Measurements from ENCODE around the gene FLT3.
"Not testable (repeated sequence)": the region's sequence is repeated elsewhere in the genome, so short reads cannot be mapped to it uniquely, and the experiment has no call there.

The FLT3 gene

DNA sequence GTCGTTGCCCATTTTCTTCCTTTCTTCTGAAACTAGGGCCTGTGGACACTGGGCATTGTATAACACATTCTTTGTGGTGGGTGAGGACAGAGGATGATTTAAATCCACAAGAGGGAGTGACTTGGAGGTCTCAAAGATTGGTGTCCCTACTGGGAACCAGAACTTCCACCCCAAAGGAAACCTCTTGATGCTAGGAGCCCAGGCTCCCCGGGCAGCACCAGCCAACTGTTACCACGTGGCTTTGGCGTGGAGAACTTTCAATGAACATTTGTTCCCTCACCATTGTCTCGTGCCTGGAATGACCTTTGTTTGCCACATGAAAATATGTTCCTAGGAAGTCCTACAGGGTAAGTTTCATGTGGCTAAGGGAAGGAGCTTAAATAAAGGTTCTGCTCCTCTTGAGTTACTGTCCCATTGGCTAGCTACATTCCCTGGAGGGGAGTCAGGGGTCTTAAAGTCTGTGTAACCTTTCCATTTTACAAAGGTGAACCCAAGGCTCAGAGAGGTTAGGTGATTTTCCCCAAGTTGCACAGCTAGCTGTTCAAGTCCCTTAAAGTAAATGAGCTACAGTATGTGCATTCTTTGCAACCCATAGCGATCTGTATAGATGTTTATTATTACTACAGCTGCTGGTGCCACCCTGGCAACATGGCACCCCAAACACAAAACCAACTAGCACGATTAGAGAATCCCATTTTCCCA lies 126.3 kb downstream of the FLT3 start:
- DNase-seq (ENCODE audit: low spot score): no peak

DNA sequence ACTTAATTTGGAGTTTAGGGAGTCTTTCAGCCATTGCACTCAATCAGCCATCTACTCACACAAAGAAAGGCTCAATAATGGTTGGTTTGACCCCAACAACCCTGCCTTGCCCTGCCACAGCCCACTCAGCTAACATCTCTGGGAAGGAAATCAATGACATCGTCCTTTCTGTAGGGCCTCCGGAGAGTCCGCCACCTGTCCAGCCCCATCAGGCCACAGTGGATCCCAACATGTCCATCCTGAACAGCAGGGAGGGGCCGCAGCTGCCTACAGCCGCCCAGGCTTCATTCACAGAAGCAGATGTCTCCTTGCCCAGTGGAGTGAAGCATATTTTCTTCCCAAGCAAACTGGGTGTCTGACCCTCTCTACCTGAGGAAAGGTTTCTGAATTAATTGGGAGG lies 127.1 kb downstream of the FLT3 start:
- no peak for DNase-seq (ENCODE audit: low spot score)

DNA sequence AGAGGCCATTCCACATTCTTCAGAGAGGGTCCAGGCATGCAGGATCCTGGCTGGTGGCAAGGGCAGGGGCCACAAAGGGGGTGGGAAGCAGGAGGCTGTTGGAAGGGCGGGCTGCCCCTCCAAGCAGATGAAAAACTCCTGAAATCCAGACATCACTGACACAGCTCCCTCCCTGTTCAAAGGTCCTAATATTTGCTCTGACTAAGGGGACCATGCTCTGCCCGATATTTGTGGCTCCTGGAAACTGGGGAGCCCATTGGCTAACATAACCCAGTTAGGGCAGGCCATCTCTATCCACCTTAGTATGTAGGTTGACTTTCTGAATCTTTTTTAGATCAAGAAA lies 127.9 kb downstream of the FLT3 start:
- DNase-seq (ENCODE audit: low spot score): no peak

DNA sequence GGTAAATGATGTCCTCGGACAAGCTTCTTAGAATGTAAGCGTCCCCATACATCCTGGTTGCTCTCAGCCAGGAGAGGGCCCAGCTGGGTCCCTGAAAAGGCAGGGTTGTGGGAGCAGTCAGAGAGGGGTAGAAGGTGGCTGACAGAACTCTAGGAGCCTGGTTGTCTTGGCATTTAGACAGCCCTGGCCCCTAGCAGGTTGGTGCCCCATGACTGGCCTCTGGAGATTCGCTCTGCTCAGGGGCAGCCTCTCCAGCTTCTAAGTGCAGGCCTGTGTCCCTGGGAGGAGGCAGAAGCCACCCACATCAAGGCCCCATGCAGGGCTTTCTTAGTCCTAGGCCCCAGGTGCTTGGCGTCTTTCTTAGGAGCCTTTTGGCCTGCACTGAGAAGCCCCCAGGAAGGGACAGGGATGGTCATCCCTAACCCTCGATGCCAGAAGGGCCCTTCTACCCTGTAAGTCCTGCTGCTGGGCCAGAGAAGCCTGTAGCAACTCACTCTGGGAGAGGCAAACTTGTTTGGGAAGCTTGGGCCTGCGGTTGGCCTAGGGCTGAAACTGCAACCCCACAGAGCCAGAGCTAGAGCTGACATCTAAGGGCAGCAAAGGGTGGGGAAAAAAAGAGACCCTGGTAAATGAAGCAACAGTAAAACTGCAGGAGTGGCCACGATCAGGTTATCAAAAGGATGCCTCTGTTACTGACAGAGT lies 128.4 kb downstream of the FLT3 start:
- DNase-seq (ENCODE audit: low spot score): no peak

DNA sequence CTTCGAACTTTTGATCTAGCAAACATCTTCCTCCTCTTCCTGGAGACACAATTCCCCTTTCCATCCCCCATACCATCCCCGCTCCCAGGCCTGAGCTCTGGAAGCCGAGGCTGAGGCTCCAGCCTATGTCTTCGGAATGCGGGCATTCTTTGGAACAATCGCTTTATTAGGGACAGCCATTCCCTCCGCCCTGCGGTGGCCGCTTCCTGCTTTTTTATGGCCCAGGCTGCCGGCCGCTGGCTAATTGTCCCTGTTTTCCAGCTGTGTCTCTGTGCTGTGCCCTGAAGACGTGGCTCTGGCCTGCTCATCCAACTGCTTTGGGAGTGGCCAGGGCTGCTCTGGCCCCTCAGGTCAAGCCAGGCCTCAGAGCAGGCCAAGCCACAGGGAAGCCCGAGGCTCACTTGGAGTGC lies 129.1 kb downstream of the FLT3 start:
- no peak for DNase-seq (ENCODE audit: low spot score)

DNA sequence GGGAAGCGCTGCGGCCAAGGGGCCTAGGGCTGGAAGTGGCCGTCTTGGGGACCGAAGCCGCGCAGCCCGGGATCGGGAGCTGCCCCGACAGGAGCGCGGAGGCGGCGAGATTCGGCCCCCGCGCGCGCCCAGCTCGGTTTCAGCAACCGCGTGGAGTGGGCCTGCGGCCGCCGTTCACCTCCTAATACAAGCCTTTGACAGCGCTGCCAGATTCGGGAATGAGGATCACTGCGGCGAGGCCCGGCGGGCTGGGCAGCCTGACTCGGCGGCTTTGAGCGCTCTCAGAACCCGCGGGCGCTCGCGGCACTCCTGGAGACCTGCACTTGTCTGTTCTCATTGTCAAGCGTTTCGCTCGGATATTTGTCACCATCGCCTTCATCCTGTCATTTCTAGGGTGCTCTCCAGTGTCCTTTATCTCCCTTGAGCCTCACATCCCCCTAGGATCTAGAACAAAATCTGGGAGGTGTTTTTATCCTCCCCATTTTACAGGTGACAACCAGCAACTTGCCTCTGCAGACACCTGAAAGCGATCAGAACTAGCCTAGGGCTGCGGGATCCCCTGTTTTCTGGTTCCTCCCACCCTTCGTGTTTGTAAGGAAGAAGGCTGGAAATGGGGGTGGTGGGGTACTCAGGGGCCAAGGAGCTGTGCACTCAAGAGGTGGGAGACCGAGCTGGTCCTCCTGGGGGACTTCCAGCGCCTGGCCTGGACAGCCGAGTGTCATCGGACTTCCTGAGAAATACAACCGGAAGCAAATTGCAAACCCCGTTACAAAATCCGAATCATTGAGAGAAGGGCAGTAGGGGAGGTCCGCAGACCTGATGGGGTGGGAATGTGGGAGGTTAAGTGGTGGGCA lies 129.8 kb downstream of the FLT3 start:
- no peak for DNase-seq (ENCODE audit: low spot score)

DNA sequence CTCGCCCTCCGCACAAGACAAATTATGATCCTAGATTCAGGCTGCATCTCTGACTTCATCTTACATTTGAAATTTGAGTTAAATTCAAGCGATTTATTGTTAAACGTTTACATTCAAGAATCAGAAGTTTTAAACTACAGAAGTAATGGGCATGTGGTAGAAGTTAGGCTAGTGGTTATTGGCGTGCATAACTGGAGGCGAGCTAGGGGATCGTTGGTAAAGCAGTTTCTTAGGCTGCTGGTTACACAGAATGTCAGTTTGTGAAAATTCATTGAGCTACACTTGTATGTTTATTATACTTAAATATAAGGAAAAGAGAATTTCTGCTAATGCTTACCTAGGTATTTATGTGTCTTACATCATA lies 130.5 kb downstream of the FLT3 start:
- DNase-seq (ENCODE audit: low spot score): no peak

DNA sequence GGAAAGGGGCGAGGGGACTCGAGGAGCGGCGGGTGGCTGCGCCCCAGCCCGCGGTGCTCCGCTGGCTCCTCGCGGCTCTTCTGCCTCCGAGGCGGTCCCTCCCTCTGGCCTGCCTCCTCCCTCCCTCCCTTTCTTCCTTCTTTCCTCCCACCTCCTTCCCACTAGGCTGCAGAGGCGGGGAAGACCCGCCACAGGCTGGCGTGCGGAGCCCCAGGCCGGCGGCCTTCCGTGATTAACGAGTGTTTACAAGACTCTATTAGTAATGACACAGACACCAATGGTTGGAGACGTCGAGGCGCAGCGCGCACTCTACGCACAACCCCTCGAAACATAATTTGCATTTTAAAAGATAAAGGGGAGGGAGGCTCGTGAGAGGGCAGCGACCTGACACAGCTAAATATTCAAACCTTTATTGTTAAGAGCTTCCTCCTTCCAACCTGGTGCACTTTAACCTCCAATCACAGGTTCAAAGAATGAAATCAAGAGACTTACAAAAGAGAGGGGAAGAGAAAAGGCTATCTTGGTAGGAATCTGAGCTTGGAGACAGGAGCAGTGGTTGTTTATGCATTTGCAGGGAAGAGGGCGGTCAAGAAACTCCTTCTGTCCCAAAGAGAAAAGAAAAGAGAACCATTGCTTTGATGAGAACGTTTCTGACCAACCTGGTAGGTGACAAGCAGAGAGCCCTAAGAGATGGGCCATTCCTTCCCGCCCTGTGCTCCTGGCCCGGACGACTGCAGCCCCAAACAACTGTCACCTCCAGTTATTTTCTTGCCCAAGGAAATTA lies 131.1 kb downstream of the FLT3 start, which contains the start of gene CDX2:
Gene CDX2 (minus strand): TSS at position 234 of the 784 bp plus-strand sequence. CDS start 309 bp downstream, outside the sequence.
- DNase-seq (ENCODE audit: low spot score): no peak

DNA sequence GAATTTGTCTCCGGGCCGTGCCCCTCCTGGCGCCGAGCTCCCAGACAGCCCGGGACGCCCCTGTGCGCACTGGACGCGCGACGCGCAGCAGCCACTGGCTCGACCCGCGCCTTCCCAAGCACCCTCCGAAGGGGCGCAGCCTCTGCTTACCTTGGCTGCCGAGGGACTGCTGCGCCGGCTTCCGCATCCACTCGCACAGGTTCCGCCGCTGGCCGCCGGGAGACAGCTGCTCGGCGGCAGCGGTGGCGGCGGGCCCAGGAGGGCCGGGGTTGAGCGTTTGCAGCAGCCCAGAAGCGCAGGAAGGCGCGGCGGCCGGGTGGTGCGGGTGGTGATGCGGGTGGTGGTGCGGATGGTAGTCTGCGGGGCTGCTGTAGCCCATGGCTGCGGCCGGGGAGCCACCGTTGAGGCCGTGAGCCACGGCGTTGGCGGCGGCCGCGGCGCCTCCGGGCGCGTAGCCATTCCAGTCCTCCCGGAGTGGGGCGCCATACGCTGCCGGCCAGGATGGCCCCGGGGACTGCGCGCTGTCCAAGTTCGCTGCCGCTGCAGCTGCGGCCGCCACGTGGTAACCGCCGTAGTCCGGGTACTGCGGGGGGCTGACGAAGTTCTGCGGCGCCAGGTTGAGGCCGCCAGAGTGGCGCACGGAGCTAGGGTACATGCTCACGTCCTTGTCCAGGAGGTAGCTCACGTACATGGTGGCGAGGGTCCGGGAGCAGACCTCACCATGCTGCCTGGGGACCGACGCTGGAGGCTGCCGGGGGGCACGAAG lies 131.9 kb downstream of the FLT3 start:
- DNase-seq (ENCODE audit: low spot score): no peak

DNA sequence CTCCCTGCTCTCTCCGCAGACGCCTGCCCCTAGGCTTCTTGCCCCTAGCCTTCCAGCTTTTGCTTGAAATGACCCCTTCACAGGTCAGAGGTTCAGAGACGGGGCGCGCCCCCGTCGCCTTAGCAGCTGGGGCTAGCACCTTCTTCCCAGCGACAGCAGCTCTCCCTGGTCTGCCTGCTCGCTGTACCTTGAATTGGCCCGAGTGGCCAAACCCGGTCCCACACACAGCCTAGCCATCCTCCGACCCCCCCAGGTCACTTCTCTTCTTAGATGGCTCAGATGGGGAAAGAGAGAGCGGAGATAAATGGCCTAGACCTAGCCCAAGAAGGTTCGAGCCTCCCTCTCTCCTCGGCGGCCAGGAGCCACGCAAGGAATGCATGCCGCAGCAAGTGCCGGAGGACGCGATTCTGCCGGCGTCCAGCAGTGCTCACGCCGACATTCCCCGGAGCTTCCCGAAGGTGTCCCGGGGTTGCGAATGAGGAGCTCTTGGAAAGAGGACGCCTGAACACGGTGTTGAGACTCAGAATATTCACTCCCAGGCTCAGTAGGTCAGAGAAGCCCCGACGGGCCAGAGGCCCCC lies 132.6 kb downstream of the FLT3 start:
- DNase-seq (ENCODE audit: low spot score): no peak

DNA sequence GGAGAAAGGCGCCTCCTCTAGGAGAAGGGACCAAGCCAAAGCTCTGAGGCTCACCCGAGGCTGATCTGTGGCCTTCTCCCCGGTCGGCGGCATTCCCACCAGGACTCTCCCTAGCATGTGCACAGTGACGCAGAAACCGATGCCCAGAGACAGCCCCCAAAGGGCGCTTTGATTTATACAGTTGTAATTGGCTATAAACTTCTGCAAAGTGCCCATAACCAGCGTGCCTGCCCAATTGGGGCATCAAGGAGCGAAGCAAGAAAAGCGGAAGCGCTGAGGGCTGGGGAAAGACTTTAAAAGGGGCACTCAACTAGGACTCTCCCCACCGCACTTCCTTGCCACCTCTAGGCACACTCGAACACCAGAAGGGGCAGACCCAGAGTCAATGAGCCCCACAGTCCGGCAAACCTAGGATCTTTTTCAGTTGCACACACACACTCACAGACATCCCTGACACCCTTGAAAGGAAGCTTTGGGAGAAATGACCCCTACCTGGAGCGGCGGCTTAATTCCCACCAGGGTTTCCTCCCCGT lies 133.1 kb downstream of the FLT3 start:
- no peak for DNase-seq (ENCODE audit: low spot score)

DNA sequence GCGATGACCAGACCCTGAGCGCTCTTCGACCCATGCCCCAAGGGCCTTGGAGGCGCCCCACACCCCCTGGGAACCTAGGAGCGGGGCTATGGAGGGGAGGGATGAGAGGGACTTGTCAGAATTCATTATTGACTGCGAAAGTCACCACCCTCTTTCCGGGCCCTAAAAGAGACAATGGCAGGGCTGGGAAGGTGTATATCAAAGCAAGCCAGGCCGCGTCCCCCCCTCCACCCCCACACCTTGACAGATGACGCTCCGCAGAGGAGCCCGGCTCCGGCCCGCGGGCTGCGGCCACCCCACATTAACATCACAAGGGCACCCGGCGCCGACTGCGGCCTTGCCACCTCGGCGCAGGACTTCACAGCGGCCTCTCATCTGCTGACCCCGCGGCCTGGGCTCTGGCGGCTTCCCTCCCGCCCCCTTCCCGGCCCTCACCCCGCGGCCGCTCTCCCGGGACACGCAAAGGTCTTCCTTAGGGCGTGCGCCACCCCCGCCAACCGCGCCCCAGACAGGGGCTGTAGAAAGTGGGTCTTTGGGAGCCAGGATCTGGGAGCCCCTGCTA lies 133.7 kb downstream of the FLT3 start:
- DNase-seq (ENCODE audit: low spot score): no peak

DNA sequence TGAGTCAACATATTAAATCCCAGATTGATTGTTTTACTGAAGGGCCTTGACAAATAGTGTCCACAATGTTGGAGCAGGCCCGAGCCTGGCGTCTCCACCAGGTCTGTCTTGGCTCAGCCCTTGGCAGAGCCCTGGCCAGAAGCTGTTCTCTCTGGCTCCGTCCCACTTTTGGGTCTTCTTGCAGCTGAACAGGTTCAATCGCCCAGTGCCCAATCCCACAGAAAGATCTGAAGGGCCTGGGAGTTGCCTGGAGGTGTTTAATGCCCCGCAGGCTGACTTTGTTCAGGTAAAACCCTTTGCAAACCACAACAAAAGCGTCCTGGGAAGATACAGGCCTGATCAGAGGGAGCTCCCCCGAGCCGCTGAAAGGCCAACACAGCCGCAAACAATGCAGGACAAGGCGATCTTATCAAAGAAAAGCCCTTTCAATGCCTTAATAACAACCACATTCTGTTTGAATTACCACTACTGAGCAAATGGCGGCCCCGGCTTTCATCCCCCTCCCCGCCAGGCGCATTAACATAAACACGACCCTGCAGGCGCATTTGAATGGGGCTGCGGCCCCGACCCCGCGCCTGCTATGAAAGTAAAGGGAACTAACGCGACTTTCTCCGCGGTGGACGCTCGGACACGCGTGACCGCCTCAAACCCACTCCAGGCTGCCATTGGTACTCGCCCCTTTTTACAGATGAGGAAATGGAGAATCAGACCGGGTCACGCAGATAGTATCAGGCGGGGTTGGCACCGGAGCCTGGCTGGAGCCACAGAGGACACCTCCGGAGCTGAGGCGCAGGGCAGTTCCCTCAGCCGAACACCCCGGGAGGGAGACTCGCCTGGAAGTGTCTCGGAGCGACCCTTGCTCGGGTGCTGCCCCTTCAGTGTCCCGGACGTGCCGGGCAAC lies 134.4 kb downstream of the FLT3 start:
- no peak for DNase-seq (ENCODE audit: low spot score)

DNA sequence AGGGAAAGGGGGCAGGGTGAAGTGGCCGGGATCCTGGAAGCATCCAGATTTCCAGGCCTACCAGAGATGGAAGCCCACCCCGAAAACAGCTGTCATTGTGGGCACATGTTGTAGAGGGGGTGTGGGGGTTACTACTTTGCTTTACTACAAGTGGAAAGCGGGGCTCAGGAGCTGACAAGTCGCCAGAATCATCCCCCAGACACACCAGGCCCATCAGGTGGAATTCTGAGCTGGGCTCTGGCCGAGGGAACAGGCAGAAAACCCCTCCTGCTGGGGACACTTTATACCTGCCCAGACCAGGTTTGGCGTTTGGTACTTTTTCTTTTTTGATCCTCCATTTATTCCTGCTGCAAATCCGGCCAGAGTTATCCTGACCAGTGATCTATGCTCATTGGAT lies 135.0 kb downstream of the FLT3 start:
- no peak for DNase-seq (ENCODE audit: low spot score)

DNA sequence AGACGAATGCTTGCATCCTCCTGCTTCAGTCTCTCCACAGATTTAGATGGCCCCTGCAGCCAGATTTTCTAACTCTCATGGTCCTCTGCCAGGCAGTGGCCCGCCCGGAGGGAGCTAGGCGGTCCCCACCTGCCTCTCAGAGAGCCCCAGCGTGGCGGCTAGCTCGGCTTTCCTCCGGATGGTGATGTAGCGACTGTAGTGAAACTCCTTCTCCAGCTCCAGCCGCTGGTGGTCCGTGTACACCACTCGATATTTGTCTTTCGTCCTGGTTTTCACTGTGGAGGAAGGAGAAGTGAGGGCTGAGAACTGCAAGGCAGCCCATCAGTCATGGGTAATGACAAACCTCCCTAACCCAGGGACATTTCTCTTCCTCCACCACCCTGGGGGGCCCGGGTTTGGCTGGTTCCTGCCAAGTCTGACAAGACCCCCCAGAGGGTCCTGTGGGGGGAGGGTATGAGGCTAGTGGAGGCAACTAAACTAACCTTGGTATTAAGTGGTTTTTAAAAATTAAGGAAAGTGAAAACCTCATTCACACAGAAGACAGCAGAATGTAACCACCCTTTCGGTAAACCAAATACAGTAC lies 135.5 kb downstream of the FLT3 start:
- no peak for DNase-seq (ENCODE audit: low spot score)

DNA sequence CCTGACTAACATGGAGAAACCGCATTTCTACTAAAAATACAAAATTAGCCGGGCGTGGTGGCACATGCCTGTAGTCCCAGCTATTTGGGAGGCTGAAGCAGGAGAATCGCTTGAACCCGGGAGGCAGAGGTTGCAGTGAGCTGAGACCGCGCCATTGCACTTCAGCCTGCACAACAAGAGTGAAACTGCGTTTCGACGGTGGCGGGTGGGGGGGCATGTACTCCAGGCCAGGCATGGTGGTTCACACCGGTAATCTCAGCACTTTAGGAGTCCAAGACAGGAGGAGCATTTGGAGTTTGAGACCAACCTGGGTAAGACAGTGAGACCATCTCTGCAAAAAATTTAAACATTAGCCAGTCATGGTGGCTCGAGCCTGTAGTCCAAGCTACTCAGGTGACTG lies 136.2 kb downstream of the FLT3 start:
- DNase-seq (ENCODE audit: low spot score): not testable (repeated sequence)

DNA sequence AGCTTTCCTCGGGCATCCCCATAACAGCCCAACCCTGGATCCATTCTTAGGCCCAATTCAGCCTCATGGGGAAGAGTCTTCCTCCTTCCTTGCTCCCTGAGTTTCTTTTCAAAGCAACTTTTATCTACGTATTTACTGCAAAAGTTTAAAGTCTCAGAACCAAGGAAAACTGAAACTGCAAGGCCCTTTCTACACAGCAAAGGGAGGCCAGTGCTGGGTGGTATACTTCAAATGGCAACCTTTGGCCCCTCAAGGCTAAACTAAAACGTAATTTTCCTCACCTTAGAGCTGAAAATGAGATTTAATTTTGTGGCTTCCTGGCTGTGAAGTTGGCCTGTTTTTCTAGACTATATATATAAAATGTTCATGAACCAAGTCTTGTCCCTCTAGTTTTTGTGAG lies 136.9 kb downstream of the FLT3 start:
- DNase-seq (ENCODE audit: low spot score): no peak

DNA sequence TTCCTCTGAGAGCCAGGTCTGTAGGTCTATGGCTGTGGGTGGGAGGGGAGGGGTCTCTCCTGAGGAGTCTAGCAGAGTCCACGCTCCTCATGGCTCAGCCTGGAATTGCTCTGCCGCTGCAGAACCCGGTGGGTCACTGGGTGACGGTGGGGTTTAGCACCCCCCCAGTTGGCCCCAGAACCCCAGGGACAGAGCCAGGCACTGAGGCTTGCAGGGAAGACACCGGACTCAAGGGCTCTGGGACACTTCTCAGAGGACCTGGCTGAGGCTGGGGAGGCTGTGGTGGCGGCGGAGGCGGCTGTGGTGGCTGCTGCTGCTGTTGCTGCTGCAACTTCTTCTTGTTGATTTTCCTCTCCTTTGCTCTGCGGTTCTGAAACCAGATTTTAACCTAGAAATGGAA lies 137.4 kb downstream of the FLT3 start:
- DNase-seq (ENCODE audit: low spot score): no peak
